Heart left ventricle (tissue), 16 donors: ENCODE data around the gene ENTPD1. TPM values are rescaled to one million over a fixed set of nuclear protein-coding genes. Genes with fewer than 3 reads are reported as not detected.
A peak's percentile ranks its signal among the peaks of the same experiment; 100 is the strongest.

ENCODE experiments used
- ATAC-seq, 4 donors: fragments of 200-7000 bp; cut with Tn5 transposase; one replicate each; pipeline ENCODE4 v1.9.1; 2020 to 2022; ENCODE audit warnings: moderate library complexity in 4 of 4, mild to moderate bottlenecking in 3 of 4, moderate number of reproducible peaks in 1 of 4
- DNase-seq, 5 donors: peaks; one replicate each; pipeline ENCODE4 v3.0.0-alpha.2; 2020
- H3K27ac ChIP-seq, 12 donors: fragments of 200-600 bp; sonication (generic) in 4 of 12; one replicate each; pipeline versions ENCODE4 v1.5.0 to v1.8.0; 2016 to 2022; ENCODE audit warnings: mild to moderate bottlenecking in 2 of 12
- H3K27me3 ChIP-seq, 9 donors: fragments of 200-600 bp; sonication (generic) in 2 of 9; one replicate each; pipeline versions ENCODE4 v1.5.1 to v1.8.0; 2016 to 2022; ENCODE audit warnings: mild to moderate bottlenecking in 3 of 9
- H3K36me3 ChIP-seq, 9 donors: fragments of 200-600 bp; sonication (generic) in 2 of 9; one replicate each; pipeline versions ENCODE4 v1.5.0 to v1.8.0; 2018 to 2022; ENCODE audit warnings: mild to moderate bottlenecking in 2 of 9
- H3K4me1 ChIP-seq, 12 donors: fragments of 200-600 bp; sonication (generic) in 4 of 12; one replicate each; pipeline versions ENCODE4 v1.5.0 to v1.8.0; 2016 to 2022; ENCODE audit warnings: mild to moderate bottlenecking in 3 of 12
- H3K4me3 ChIP-seq, 12 donors: fragments of 200-600 bp; sonication (generic) in 4 of 12; one replicate each; pipeline versions ENCODE4 v1.5.0 to v1.8.0; 2017 to 2022; ENCODE audit warnings: mild to moderate bottlenecking in 9 of 12, moderate library complexity in 4 of 12
- H3K9me3 ChIP-seq, 12 donors: fragments of 200-600 bp; sonication (generic) in 4 of 12; one replicate each; pipeline versions ENCODE4 v1.5.0 to v1.8.0; 2016 to 2022; ENCODE audit warnings: mild to moderate bottlenecking in 1 of 12
- CTCF ChIP-seq, 12 donors: fragments of 200-600 bp; sonication (generic) in 4 of 12; IDR thresholded peaks; one replicate each; pipeline versions ENCODE4 v1.5.0 to v1.8.0; 2018 to 2022; ENCODE audit warnings: antibody characterized with exemption in 12 of 12, mild to moderate bottlenecking in 5 of 12
- POLR2A ChIP-seq, 2 donors: fragments of 450-650 bp; IDR thresholded peaks; one replicate each; pipeline ENCODE4 v1.6.1; 2017; ENCODE audit warnings: antibody characterized with exemption in 2 of 2, mild to moderate bottlenecking in 2 of 2, moderate library complexity in 2 of 2
- WGBS, 4 donors: extraction: QIAGEN DNeasy Blood & Tissue Kit in 2 of 4; methylation state at CpG; one replicate each; pipeline versions ENCODE4 v1.1.5 to v1.1.7; 2013 to 2018; 5-methylcytosine and 5-hydroxymethylcytosine counted together
- intact Hi-C, 10 donors: fragments of 100-400 bp; cut with DNase I; formaldehyde crosslinking; loops; one replicate each; pipeline versions ENCODE4 v1.11.1 to v1.14.2; 2022
- polyA plus RNA-seq, 2 donors: library from polyadenylated mRNA; stranded (reverse); fragments of 200-250 nt; gene quantifications; one replicate each; pipeline ENCODE4 v1.2.3, GENCODE V29; 2013
- total RNA-seq, 9 donors: library from RNA; depleted of rRNA in 2 of 9; stranded (reverse); fragments of >200 nt in 2 of 9; fragmentation: NEBNext Ultra II Directional in 3 of 9; extraction: Animal tissue kit (Norgen Biotek cat#: 25700) in 3 of 9; gene quantifications; one replicate each; pipeline versions ENCODE4 v1.1.0 to v1.2.4, GENCODE V29; 2016 to 2023
- donor health status: ischemic (EF 13 %, LVEDD 7.1; RV severe dilation, severe dysfunction).
- donor health status: healthy with polysubstance abuse.
- donor health status: DM: no; HTN: yes; CAD: no.
- donor health status: DM: no; HTN: no; CAD: no.
- donor health status: ischemic (EF 25% LVEDD 6.9; RV normal size, moderate dysfunction).
- donor health status: ischemic (EF 25% LVEDD 5.7; RV mildly dilated, moderate dysfunction).
- donor health status: healthy.
- donor health status: DM: yes; HTN: yes; CAD: no.
- donor health status: ischemic (EF 35%, LVEDD 5.7; RV mildly dilated, moderate dysfunction).
- donor health status: nonischemic (EF 11% LVEDD 7.7; RV severe dilation, severe dysfunction).
- donor health status: DM: yes; HTN: yes; CAD: no.
- donor health status: PGD.
- donor health status: ischemic (EF 29% LVEDD 5.4; RV normal size, mild dysfunction).
- donor health status: nonischemic (EF 23%, LVEDD 6.1; RV moderate dilation, normal function).

The ENTPD1 gene
- total and polyA plus RNA-seq, 11 donors, result 3.3 to 23.2 (median 7.6) TPM

- TF ChIP-seq CTCF (IDR thresholded peaks at IDR 0.05) (no peak), POLR2A (IDR thresholded peaks at IDR 0.05) (no peak)
- intact Hi-C loops, result no loop called here
- no peaks in the 10 kb centered on the region for H3K27me3 ChIP-seq
- H3K4me1 ChIP-seq, result peaks cover 0 to 53% (median 3%) of the 10 kb centered on the region in 12 donors
- WGBS, 4 donors, result 88 to 93% (median 89%) methylated on average over 1 of the region's 1 CpG
- no peak overlapping the region for H3K27ac ChIP-seq
- H3K4me3 ChIP-seq, result no peak overlapping the region
- H3K9me3 ChIP-seq, result no peaks in the 10 kb centered on the region
- ATAC-seq (no peak), DNase-seq (no peak)
- H3K36me3 ChIP-seq, result no peaks in the 10 kb centered on the region
Measured at GRCh38 chr10:95787447-95787846, 31.5 kb downstream of the ENTPD1 start.

GRCh38 chr10:95788830-95789229 is 32.9 kb downstream of the ENTPD1 start:
- intact Hi-C loops, result no loop called here
- Histone ChIP-seq H3K27me3 (no peaks in the 10 kb centered on the region), H3K36me3 (no peaks in the 10 kb centered on the region), H3K9me3 (no peaks in the 10 kb centered on the region), H3K27ac (peak overlapping the region in 1 of 12 donors; percentile 21), H3K4me3 (no peak overlapping the region), H3K4me1 (peaks cover 0 to 53% (median 15%) of the 10 kb centered on the region in 12 donors)
- TF ChIP-seq CTCF (IDR thresholded peaks at IDR 0.05), result no peak
- TF ChIP-seq POLR2A (IDR thresholded peaks at IDR 0.05), result no peak
- 56 to 63% (median 60%) methylated on average over 2 of the region's 2 CpGs for WGBS, 4 donors
- DNase-seq (no peak), ATAC-seq (no peak)

GRCh38 chr10:95789902-95790301 is 33.9 kb downstream of the ENTPD1 start:
- intact Hi-C loops, result loop anchor here in 2 of 10 donors (5.0 kb wide), 2 partner anchors 33 to 48 kb away; partner anchors contain the start of gene ENTPD1 (in 1 of the 2)

DNA sequence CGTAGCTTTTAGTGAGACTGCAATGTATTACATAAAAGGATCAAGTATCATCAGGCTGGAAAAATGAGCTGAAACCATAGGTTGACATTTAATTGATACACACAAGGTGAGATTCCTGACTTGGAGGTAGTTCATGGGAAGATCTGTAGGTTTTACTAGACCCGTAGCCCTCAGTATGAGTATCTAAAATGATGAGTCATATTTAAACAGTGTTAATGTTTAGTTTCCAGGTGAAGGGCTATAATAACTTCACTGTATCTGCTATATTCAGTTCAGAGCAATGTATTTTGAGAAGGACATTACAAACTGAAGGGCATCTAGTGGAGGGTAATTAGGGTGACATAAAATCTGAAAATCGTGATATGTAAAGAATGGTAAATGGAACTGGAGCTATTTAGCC is 35.0 kb downstream of the ENTPD1 start:
- no peak for TF ChIP-seq CTCF (IDR thresholded peaks at IDR 0.05)
- TF ChIP-seq POLR2A (IDR thresholded peaks at IDR 0.05), result no peak
- Histone ChIP-seq H3K27me3 (no peaks in the 10 kb centered on the region), H3K4me3 (no peak overlapping the region), H3K36me3 (no peaks in the 10 kb centered on the region), H3K4me1 (peaks cover 0 to 56% (median 22%) of the 10 kb centered on the region in 12 donors), H3K9me3 (no peaks in the 10 kb centered on the region), H3K27ac (no peak overlapping the region)
- WGBS, 4 donors, result 70 to 94% (median 88%) methylated on average over 3 of the region's 3 CpGs
- ATAC-seq, result no peak
- DNase-seq, result no peak
- intact Hi-C loops, result loop anchor here in 2 of 10 donors (5.0 kb wide), 2 partner anchors 34 to 49 kb away; partner anchors contain the start of gene ENTPD1 (in 1 of the 2)

More at GRCh38 chr10:95789902-95790301, 33.9 kb downstream of the ENTPD1 start:
- ATAC-seq, result no peak
- H3K27me3 ChIP-seq, result no peaks in the 10 kb centered on the region
- H3K27ac ChIP-seq, result no peak overlapping the region
- no peak for TF ChIP-seq CTCF (IDR thresholded peaks at IDR 0.05)
- no peak for TF ChIP-seq POLR2A (IDR thresholded peaks at IDR 0.05)
- H3K36me3 ChIP-seq, result no peaks in the 10 kb centered on the region
- no peak for DNase-seq
- 82 to 90% (median 87%) methylated on average over 3 of the region's 3 CpGs for WGBS, 4 donors
- H3K4me3 ChIP-seq, result no peak overlapping the region
- H3K9me3 ChIP-seq, result no peaks in the 10 kb centered on the region
- peaks cover 0 to 53% (median 21%) of the 10 kb centered on the region in 12 donors for H3K4me1 ChIP-seq
